Spleen (tissue), 11 donors: Measurements from ENCODE around the gene FGF22. TPM values are rescaled to one million over a fixed set of nuclear protein-coding genes. Genes with fewer than 3 reads are reported as not detected.
"Not testable (repeated sequence)": the region's sequence is repeated elsewhere in the genome, so short reads cannot be mapped to it uniquely, and the experiment has no call there.

Source experiments
- DNase-seq: peaks from one replicate; pipeline ENCODE4 v3.0.0-alpha.2; 2020
- H3K27ac ChIP-seq, 8 donors: fragments of 200-600 bp; sonication (generic) in 7 of 8; 1 replicate in 4 of 8; 2 replicates in 4 of 8; pipeline versions ENCODE4 v1.5.0 to v1.8.0; 2016 to 2021; ENCODE audit warnings: inconsistent platforms in 4 of 8, mild to moderate bottlenecking in 4 of 8, moderate library complexity in 1 of 8
- H3K27me3 ChIP-seq, 7 donors: fragments of 200-600 bp; sonication (generic) in 6 of 7; replicated peaks in 1 of 7; 1 replicate in 4 of 7; 2 replicates in 3 of 7; pipeline versions ENCODE4 v1.5.0 to v1.8.0; 2016 to 2021; ENCODE audit warnings: inconsistent platforms in 3 of 7, mild to moderate bottlenecking in 1 of 7
- H3K36me3 ChIP-seq, 6 donors: fragments of 200-600 bp; sonication (generic) in 5 of 6; 1 replicate in 4 of 6; 2 replicates in 2 of 6; pipeline versions ENCODE4 v1.5.0 to v1.8.0; 2016 to 2021; ENCODE audit warnings: inconsistent platforms in 2 of 6
- H3K4me1 ChIP-seq, 6 donors: fragments of 200-600 bp; sonication (generic) in 5 of 6; 1 replicate in 3 of 6; 2 replicates in 3 of 6; pipeline versions ENCODE4 v1.5.0 to v1.8.0; 2016 to 2021; ENCODE audit warnings: inconsistent platforms in 3 of 6
- H3K4me3 ChIP-seq, 8 donors: fragments of 200-600 bp; sonication (generic) in 7 of 8; 1 replicate in 4 of 8; 2 replicates in 4 of 8; pipeline versions ENCODE4 v1.5.0 to v1.8.0; 2016 to 2021; ENCODE audit warnings: inconsistent platforms in 4 of 8, mild to moderate bottlenecking in 4 of 8, moderate library complexity in 2 of 8
- H3K9me3 ChIP-seq, 8 donors: fragments of 200-600 bp; sonication (generic) in 7 of 8; 1 replicate in 4 of 8; 2 replicates in 4 of 8; pipeline versions ENCODE4 v1.5.0 to v1.8.0; 2016 to 2021; ENCODE audit warnings: inconsistent platforms in 4 of 8
- CTCF ChIP-seq, 11 experiments: fragments of 200-600 bp in 7 of 11; fragments of 450-650 bp in 4 of 11; sonication (generic) in 4 of 11; IDR thresholded peaks in 8 of 11; conservative IDR thresholded peaks in 3 of 11; 1 replicate in 7 of 11; 2 replicates in 4 of 11; pipeline versions ENCODE4 v1.4.0 to v1.8.0; 2016 to 2021; ENCODE audit warnings: antibody characterized with exemption in 11 of 11, inconsistent platforms in 4 of 11, mild to moderate bottlenecking in 1 of 11
- POLR2A ChIP-seq, 3 donors: fragments of 450-650 bp; IDR thresholded peaks; one replicate each; pipeline ENCODE4 v1.5.1; 2017; ENCODE audit warnings: antibody characterized with exemption in 3 of 3, mild to moderate bottlenecking in 1 of 3
- POLR2AphosphoS5 ChIP-seq, 3 donors: sonication (generic); formaldehyde crosslinking; IDR thresholded peaks; one replicate each; pipeline ENCODE4 v1.5.1; 2017; ENCODE audit warnings: antibody characterized with exemption in 3 of 3
- WGBS, 5 donors: extraction: QIAGEN DNeasy Blood & Tissue Kit in 3 of 5; methylation state at CpG; one replicate each; pipeline versions ENCODE4 v1.1.5 to v1.1.7; 2013 to 2018; 5-methylcytosine and 5-hydroxymethylcytosine counted together
- intact Hi-C: fragments of 100-400 bp; cut with DNase I; formaldehyde crosslinking; loops from one replicate; pipeline ENCODE4 v1.15.0; 2023; ENCODE audit warnings: low total_unique reads
- polyA plus RNA-seq, 3 donors: library from polyadenylated mRNA; stranded (reverse); fragments of 200-250 nt; gene quantifications; one replicate each; pipeline ENCODE4 v1.2.1, GENCODE V29; 2013
- total RNA-seq, 7 donors: library from RNA; depleted of rRNA in 3 of 7; stranded (reverse); fragments of >200 nt in 3 of 7; fragmentation: NEBNext Ultra II Directional in 4 of 7; extraction: Animal tissue kit (Norgen Biotek cat#: 25700) in 4 of 7; gene quantifications; one replicate each; pipeline versions ENCODE4 v1.1.0 to v1.2.1, GENCODE V29; 2016 to 2021
- donor health status: healthy with polysubstance abuse.
- donor health status: DM: no; HTN: no; CAD: no; lungs with moderate emphysema.
- donor health status: DM: no; HTN: no; CAD: no.
- donor health status: Bipolar disorder and iron deficiency.
- donor health status: healthy.
- donor health status: DM: no; HTN: no; CAD: no.
- donor health status: DM: yes; HTN: yes; CAD: no.

The FGF22 gene
- total and polyA plus RNA-seq, 10 donors, result 0.10 to 0.61 (median 0.23) TPM; not detected in 6

- H3K4me1 ChIP-seq, result peaks cover 46 to 76% (median 60%) of the 10 kb centered on the region in 6 donors
- H3K27ac ChIP-seq, result peak within 1 kb of the TSS; percentile 84 to 99 (median 98)
- no peaks in the 10 kb centered on the region for H3K27me3 ChIP-seq
- peak; percentile 97 for DNase-seq
- 1 to 3% (median 2%) methylated on average over 17 to 97 of the region's 97 CpGs for WGBS, 5 donors
- TF ChIP-seq POLR2A (IDR thresholded peaks at IDR 0.05) (peak in 1 of 3 donors; percentile 58), POLR2AphosphoS5 (IDR thresholded peaks at IDR 0.05) (peak; percentile 82 to 88 (median 86)), CTCF (IDR thresholded peaks at IDR 0.05 in 8 of 11, conservative IDR thresholded peaks at IDR 0.05 in 3 of 11) (peak in 2 of 11 experiments; percentile 8 to 14)
- no peaks in the 10 kb centered on the region for H3K9me3 ChIP-seq
- H3K4me3 ChIP-seq, result peak within 1 kb of the TSS; percentile 74 to 100 (median 98)
- peaks cover 0 to 14% (median 6%) of the 10 kb centered on the region in 6 donors for H3K36me3 ChIP-seq
- intact Hi-C loops, result no loop called here
These were observed 23.4 kb downstream of the FGF22 start, which contains the start of gene RNF126 for GRCh38 chr19:662962-663681. Gene RNF126 (minus strand): TSS chr19:663214. CDS start chr19:663121, 93 bp downstream.

- intact Hi-C loops, result no loop called here
- peaks cover 40 to 75% (median 54%) of the 10 kb centered on the region in 6 donors for H3K4me1 ChIP-seq
- no peaks in the 10 kb centered on the region for H3K27me3 ChIP-seq
- DNase-seq, result no peak
- H3K9me3 ChIP-seq, result no peaks in the 10 kb centered on the region
- 46 to 60% (median 52%) methylated on average over 14 to 18 of the region's 18 CpGs for WGBS, 5 donors
- TF ChIP-seq CTCF (IDR thresholded peaks at IDR 0.05 in 8 of 11, conservative IDR thresholded peaks at IDR 0.05 in 3 of 11) (peak in 2 of 11 experiments; percentile 4 to 11), POLR2A (IDR thresholded peaks at IDR 0.05) (no peak), POLR2AphosphoS5 (IDR thresholded peaks at IDR 0.05) (no peak)
- peaks cover 0 to 8% (median under 1%) of the 10 kb centered on the region in 6 donors for H3K36me3 ChIP-seq
- peak overlapping the region; percentile 23 to 100 (median 96) for H3K4me3 ChIP-seq
- H3K27ac ChIP-seq, result peak overlapping the region; percentile 84 to 99 (median 98)
These were observed 24.0 kb downstream of the FGF22 start for GRCh38 chr19:663682-664117.

- Histone ChIP-seq H3K4me1 (peaks cover 27 to 62% (median 42%) of the 10 kb centered on the region in 6 donors), H3K27ac (peak overlapping the region in 4 of 8 donors; percentile 39 to 98 (median 58)), H3K9me3 (peaks cover 0 to 3% (median 0%) of the 10 kb centered on the region in 8 donors), H3K36me3 (no peaks in the 10 kb centered on the region), H3K27me3 (peaks cover 0 to 4% (median 0%) of the 10 kb centered on the region in 7 donors), H3K4me3 (peak overlapping the region in 4 of 8 donors; percentile 2 to 56 (median 10))
- TF ChIP-seq POLR2AphosphoS5 (IDR thresholded peaks at IDR 0.05) (peak; percentile 34 to 72 (median 61)), POLR2A (IDR thresholded peaks at IDR 0.05) (no peak), CTCF (IDR thresholded peaks at IDR 0.05 in 8 of 11, conservative IDR thresholded peaks at IDR 0.05 in 3 of 11) (peak; percentile 80 to 94 (median 91))
- intact Hi-C loops, result loop anchor here (5.0 kb wide), 1 partner anchor 67 kb away; no protein-coding TSS in a partner anchor
- peak; percentile 92 for DNase-seq
- 9 to 18% (median 11%) methylated on average over 17 to 24 of the region's 24 CpGs for WGBS, 5 donors
These were observed 25.3 kb downstream of the FGF22 start for GRCh38 chr19:664913-665443.

DNA sequence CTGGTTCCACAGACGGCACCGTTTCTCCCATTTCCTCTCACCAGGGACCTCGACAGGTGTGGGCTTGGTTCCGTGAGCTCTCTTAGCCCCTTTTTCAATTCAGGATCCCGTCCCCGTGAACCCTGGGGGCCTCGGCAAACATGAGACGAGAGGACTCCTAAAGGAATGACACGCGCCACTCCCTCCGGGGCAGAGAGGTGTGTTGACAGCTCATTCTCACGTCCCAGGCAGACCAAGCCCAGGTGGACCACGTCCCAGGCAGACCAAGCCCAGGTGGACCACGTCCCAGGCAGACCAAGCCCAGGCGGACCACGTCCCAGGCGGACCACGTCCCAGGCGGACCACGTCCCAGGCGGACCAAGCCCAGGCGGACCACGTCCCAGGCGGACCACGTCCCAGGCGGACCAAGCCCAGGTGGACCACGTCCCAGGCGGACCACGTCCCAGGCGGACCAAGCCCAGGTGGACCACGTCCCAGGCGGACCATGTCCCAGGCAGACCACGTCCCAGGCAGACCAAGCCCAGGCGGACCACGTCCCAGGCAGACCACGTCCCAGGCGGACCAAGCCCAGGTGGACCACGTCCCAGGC, 27.4 kb downstream of the FGF22 start:
- DNase-seq, H3K36me3 ChIP-seq, H3K4me3 ChIP-seq, H3K9me3 ChIP-seq: not testable (repeated sequence)
- Histone ChIP-seq H3K27ac (peak overlapping the region in 2 of 8 donors; percentile 37 to 62), H3K27me3 (peaks cover 0 to 20% (median 0%) of the 10 kb centered on the region in 7 donors), H3K4me1 (peaks cover 15 to 49% (median 25%) of the 10 kb centered on the region in 6 donors)
- 83 to 92% (median 87%) methylated on average over 22 to 38 of the region's 38 CpGs for WGBS, 5 donors
- intact Hi-C loops, result loop anchor here (5.0 kb wide), 1 partner anchor 65 kb away; no protein-coding TSS in a partner anchor

DNA sequence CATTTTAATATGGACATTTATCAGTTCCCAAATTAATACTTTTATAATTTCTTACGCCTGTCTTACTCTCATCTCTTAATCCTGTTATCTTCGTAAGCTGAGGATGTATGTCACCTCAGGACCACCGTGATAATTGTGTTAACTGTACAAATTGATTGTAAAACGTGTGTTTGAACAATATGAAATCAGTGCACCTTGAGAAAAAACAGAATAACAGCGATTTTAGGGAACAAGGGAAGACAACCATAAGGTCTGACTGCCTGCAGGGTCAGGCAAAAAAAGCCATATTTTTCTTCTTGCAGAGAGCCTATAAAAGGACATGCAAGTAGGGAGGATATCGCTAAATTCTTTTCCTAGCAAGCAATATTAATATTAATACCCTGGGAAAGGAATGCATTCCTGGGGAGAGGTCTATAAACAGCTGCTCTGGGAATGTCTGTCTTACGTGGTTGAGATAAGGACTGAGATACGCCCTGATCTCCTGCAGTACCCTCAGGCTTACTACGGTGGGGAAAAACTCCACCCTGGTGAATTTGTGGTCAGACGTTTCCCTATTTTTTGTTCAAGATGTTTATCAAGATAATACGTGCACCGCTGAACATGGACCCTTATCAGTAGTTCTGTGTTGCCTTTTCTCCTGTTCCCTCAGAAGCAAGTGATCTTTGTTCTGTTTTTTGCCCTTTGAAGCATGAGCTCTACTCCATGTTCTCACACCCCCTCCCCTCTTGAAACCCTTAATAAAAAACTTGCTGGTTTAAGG, 29.2 kb downstream of the FGF22 start:
- 41 to 57% (median 50%) methylated on average over 12 of the region's 12 CpGs for WGBS, 5 donors
- Histone ChIP-seq H3K4me1 (peaks cover 10 to 47% (median 20%) of the 10 kb centered on the region in 6 donors), H3K27me3 (peaks cover 0 to 25% (median 0%) of the 10 kb centered on the region in 7 donors)
- intact Hi-C loops, result loop anchor here (5.0 kb wide), 1 partner anchor 63 kb away; no protein-coding TSS in a partner anchor
- not testable (repeated sequence) for H3K36me3 ChIP-seq, H3K27ac ChIP-seq, H3K9me3 ChIP-seq, H3K4me3 ChIP-seq, DNase-seq
